Mucosa of stomach (tissue), 1 donor: ENCODE measurements around the gene DNAJB7.
A peak's percentile ranks its signal among the peaks of the same experiment; 100 is the strongest.
"Not testable (repeated sequence)": the region's sequence is repeated elsewhere in the genome, so short reads cannot be mapped to it uniquely, and the experiment has no call there.

Source experiments
- H3K27me3 ChIP-seq: one replicate; pipeline ENCODE4 v1.7.0; 2013; ENCODE audit warnings: mild to moderate bottlenecking, low read length; ENCODE audit not compliant: control insufficient read depth, insufficient read depth
- H3K36me3 ChIP-seq: one replicate; pipeline ENCODE4 v1.7.0; 2013; ENCODE audit warnings: low read length; ENCODE audit not compliant: control insufficient read depth, insufficient read depth
- H3K4me1 ChIP-seq: one replicate; pipeline ENCODE4 v1.7.0; 2013; ENCODE audit warnings: mild to moderate bottlenecking, low read length; ENCODE audit not compliant: control insufficient read depth, insufficient read depth
- H3K4me3 ChIP-seq: one replicate; pipeline ENCODE4 v1.7.0; 2013; ENCODE audit warnings: low read length
- H3K9ac ChIP-seq: one replicate; pipeline ENCODE4 v1.7.0; 2013; ENCODE audit warnings: mild to moderate bottlenecking, low read length, moderate library complexity
- H3K9me3 ChIP-seq: one replicate; pipeline ENCODE4 v1.7.0; 2013; ENCODE audit warnings: mild to moderate bottlenecking, low read length, moderate library complexity; ENCODE audit not compliant: control insufficient read depth
- donor health status: Pancreatic carcinoma.

Gene DNAJB7

DNA sequence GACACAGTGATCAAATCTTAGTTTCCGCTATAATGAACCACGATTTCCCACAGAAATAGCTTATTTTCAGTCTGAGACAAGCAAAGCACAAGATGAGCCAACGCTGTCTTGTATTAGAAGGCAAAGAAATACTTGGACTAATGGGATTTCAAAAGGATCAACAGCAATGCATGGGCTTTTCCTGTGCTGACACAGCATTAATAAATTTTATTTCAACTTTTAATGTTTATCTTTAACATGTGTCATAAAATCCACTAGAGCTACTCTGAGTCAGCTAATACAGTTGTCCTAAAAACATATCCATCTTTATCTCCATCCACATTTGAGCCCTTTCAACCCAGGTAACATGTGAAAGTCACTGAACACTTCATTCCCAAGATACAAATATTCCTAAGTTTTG lies 27.3 kb downstream of the DNAJB7 start:
- H3K36me3 ChIP-seq = peaks cover 5% of the 10 kb centered on the region

DNA sequence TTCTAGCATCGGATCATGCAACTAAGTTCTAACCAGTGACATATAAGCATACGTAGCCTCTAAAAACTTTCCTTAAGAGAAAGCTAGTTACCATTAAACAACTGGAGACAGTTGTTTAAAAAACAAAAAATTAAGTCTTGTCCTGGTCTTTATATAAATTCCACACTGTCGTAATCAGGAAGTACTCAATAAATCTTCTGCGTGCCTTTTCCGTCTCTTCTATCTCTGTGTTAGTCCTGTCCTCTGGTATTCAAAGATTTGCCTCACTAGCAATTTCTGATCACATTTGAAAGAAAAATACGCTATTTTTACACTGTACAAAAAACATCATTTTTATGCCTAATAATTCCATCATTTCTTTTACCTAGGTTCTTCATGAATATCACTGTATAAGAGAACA lies 32.8 kb downstream of the DNAJB7 start:
- Histone ChIP-seq H3K4me1 (peaks cover 6% of the 10 kb centered on the region), H3K27me3 (no peaks in the 10 kb centered on the region), H3K36me3 (peaks cover 5% of the 10 kb centered on the region), H3K9ac (no peak overlapping the region), H3K9me3 (no peaks in the 10 kb centered on the region), H3K4me3 (no peak overlapping the region)

More for the DNA sequence above, 27.3 kb downstream of the DNAJB7 start:
- H3K27me3 ChIP-seq = no peaks in the 10 kb centered on the region
- H3K4me3 ChIP-seq = no peak overlapping the region
- H3K9ac ChIP-seq = no peak overlapping the region
- H3K4me1 ChIP-seq = peaks cover 6% of the 10 kb centered on the region
- no peaks in the 10 kb centered on the region for H3K9me3 ChIP-seq

DNA sequence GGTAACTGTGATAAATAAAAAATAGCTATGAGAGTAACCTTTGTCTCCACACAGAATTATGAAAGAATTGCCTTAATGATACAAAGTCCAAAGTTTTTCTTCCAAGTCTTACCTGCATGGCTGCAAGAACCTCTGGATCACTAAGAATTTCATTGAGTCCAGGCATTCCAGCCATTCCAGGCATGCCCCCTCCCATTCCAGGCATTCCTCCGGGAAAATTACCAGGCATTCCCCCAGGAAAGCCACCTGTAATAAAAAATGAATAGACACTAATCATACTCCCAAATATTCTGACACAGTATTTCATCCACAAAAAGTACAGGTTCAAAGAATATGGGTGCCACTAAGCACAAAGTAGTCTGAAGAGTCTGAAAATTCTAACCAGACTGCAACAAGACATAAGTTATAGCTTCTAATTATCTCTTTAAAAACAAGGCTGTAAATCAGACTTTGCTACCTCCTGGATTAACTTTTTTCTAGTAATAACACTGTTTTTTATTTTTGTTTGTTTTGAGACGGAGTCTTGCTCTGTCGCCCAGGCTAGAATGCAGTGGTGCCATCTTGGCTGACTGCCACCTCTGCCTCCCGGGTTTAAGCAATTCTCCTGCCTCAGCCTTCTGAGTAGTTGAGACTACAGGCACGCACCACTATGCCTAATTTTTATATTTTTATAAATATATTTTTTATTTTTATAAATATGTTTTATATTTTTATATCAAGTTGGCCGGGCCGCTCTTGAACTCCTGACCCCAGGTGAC lies 34.8 kb downstream of the DNAJB7 start:
- peaks cover under 1% of the 10 kb centered on the region for H3K4me1 ChIP-seq
- H3K9ac ChIP-seq = no peak overlapping the region

DNA sequence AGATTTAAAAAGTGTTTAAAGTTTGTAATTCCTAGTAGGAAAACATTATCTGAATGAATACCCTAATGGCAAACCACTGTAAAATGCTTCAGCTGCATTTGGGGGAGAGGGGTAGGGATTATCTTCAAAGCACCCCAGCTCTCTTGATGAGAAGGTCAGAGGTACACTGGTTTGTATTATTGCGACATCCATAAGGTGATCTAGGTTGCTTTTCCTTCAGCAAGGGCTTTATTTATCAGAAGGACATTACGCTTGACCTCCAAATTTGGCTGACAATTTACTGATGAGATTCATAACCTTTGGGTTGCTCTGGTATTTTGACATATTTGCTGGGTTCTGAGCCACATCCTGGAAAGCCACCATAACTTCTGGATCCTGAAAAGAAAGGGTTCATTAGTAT lies 35.6 kb downstream of the DNAJB7 start:
- H3K4me1 ChIP-seq, H3K36me3 ChIP-seq, H3K27me3 ChIP-seq, H3K9ac ChIP-seq, H3K9me3 ChIP-seq, H3K4me3 ChIP-seq: not testable (repeated sequence)

More for the DNA sequence above, 34.8 kb downstream of the DNAJB7 start:
- Histone ChIP-seq H3K4me3 (no peak overlapping the region), H3K36me3 (peaks cover 5% of the 10 kb centered on the region), H3K9me3 (no peaks in the 10 kb centered on the region), H3K27me3 (no peaks in the 10 kb centered on the region)

DNA sequence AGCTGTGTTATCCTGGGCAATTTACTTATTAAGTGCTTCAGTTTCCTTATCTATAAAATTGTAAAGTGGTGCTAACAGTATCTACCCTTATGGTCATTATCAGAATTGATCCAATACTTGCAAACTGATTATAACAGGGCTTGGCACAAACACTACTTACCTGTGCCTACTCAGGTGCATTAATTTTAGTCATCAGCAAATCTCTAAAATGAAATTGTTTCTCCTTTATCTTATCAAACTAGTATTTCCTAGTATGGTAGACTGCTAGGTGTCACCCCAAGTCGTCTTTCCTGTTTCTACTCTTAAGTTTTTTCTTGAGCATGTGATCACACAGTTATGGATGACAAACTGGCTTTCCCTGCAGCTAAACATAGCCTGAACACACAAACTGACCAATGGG lies 38.5 kb downstream of the DNAJB7 start:
- Histone ChIP-seq H3K27me3 (no peaks in the 10 kb centered on the region), H3K4me3 (no peak overlapping the region), H3K36me3 (no peaks in the 10 kb centered on the region), H3K4me1 (peaks cover 2% of the 10 kb centered on the region), H3K9me3 (no peaks in the 10 kb centered on the region), H3K9ac (no peak overlapping the region)

DNA sequence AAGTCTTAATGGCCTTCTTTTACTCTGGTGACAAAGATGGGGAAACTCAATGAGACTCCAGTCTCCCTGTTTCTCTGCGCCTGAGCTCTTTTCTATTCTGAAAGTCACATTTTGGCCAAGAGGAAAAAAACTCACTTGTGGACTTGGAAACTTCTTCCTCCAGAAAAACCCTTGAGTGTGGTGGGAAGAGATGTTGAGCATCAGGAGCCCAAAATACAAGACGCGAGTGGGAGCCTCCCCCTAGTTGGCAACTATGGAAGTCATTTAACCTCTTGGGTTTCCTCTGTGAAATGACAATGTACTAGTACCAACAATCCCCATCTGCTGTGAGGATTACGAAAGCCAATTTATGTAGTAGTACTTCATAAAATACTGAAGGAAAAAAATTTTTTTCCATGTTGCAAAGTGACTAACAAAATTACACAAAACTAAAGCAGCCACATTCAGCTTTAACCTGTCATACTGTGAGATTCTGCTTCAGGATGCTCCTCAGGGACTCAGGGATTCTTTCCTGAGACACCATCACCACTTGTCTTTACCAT lies 42.2 kb downstream of the DNAJB7 start:
- Histone ChIP-seq H3K9me3 (no peaks in the 10 kb centered on the region), H3K27me3 (no peaks in the 10 kb centered on the region), H3K9ac (peak overlapping the region; percentile 89), H3K4me1 (peaks cover 11% of the 10 kb centered on the region), H3K4me3 (peak overlapping the region; percentile 32), H3K36me3 (no peaks in the 10 kb centered on the region)

DNA sequence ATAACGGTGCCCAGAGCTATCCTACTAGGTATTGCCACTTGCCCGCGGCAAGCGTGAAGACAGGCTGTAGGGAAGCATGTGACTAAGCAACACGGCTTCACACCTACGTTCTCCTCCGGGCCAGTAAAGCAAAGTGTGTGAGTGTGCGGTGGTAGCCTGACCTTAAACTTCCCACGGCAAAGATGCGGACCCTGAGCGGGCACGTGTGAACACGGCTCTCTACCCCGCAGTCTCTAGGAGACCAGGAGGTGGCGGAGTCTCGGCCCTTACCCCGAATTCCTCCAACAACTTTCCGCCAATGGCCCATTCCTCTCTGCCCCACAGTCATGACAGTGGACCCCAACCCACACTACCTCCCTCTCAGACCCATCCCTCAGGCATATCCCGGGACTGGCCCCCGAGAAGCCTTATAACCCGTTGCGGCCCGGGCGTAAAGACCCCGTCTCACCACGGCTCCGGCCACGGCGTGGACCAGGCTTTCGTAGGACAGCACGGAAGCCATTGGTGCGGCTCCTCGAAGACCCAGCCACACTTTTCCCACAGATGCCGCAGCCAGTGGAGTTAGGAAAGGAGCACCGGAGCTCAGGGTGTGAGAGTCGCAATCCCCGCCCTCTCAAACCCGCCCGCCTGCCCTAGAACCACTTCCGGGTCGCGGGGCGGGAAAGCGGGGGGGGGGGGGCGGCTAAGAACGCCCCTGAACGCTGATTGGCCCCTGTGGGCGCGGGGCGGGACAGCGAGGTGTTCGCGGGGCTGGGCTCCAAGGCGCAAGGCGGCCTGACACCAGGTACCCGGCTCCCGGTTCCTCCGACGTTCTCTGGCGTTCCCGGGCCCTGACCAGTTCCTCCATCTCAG lies 42.9 kb downstream of the DNAJB7 start, which contains the start of gene SLC25A17:
Gene SLC25A17 (minus strand): TSS at position 600 of the 852 bp plus-strand sequence. CDS start 98 bp downstream, at position 502.
- Histone ChIP-seq H3K4me1 (peaks cover 11% of the 10 kb centered on the region), H3K4me3 (peak within 1 kb of the TSS; percentile 87), H3K36me3 (no peaks in the 10 kb centered on the region), H3K27me3 (no peaks in the 10 kb centered on the region), H3K9ac (peak within 1 kb of the TSS; percentile 89), H3K9me3 (no peaks in the 10 kb centered on the region)

DNA sequence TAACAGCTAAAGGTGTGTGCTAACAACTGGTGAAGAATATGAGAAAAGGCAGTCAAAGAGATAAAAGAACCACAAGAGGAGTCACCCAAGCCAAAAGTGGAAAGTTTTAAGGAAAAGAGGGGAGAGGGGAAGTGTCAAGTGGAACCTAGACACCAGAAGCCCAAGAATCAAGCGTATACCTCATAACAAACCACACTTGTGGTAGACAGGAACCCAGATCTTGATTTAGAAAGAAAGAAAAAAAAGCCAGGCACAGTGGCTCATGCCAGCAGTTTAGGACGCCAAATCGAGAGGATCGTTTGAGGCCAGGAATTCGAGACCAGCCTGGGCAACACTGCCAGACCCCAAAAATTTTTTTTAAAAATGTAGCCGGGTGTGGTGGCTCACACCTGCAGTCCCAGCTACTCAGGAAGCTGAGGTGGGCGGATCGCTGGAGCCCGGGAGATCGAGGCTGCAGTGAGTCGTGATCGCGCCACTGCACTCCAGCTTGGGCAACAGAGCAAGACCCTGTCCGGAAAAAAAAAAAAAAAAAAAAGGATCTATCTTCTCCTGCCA lies 43.6 kb downstream of the DNAJB7 start:
- peak overlapping the region; percentile 87 for H3K4me3 ChIP-seq
- peak overlapping the region; percentile 89 for H3K9ac ChIP-seq
- H3K9me3 ChIP-seq = no peaks in the 10 kb centered on the region
- peaks cover 11% of the 10 kb centered on the region for H3K4me1 ChIP-seq
- no peaks in the 10 kb centered on the region for H3K36me3 ChIP-seq
- H3K27me3 ChIP-seq = no peaks in the 10 kb centered on the region

DNA sequence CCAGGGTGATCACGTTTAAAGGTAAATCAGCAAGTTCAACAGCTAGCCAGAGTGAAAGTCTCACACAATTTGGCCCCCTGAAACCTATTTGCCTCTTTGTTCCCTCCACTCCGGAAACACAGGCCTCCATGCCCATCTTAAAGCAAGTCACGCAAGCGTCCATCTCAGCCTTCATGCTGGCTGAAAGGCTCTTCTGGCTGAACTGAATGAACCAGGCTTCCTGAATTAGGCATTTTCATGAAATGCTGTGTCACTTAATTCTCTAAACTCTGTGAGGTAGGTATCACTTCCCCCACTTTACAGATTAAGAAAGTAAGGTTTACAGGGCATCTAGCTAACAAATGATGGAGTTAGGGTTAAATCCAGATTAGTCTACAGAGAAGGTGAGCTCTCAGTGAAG lies 44.2 kb downstream of the DNAJB7 start:
- no peak overlapping the region for H3K9ac ChIP-seq
- no peak overlapping the region for H3K4me3 ChIP-seq
- H3K9me3 ChIP-seq = no peaks in the 10 kb centered on the region
- H3K4me1 ChIP-seq = peaks cover 11% of the 10 kb centered on the region
- H3K27me3 ChIP-seq = no peaks in the 10 kb centered on the region
- no peaks in the 10 kb centered on the region for H3K36me3 ChIP-seq

DNA sequence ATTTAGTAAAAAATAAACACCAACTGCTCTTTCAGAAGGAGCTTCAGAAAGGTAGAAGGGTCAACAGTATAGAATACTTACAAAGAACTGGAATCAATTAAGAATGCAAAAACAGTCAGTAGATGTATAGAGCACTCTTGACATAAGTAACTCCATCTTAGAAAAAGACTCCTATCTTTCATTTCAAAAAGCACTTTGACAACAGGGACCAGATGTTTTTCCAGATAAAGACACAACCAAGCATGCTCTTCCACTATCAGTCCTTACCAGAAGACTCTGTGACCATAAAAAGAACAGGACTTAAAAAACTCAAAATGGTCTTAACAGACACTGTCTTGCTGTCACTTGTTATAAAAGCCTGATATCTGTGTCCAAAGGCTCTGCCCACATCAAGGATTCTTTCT lies 48.0 kb downstream of the DNAJB7 start:
- peaks cover 16% of the 10 kb centered on the region for H3K4me1 ChIP-seq

More for the DNA sequence above, 48.0 kb downstream of the DNAJB7 start:
- Histone ChIP-seq H3K9ac (no peak overlapping the region), H3K36me3 (no peaks in the 10 kb centered on the region), H3K4me3 (no peak overlapping the region), H3K9me3 (no peaks in the 10 kb centered on the region), H3K27me3 (no peaks in the 10 kb centered on the region)
